Measurements from ENCODE around the gene SMIM44.
A peak's percentile ranks its signal among the peaks of the same experiment; 100 is the strongest.

Gene SMIM44

DNA sequence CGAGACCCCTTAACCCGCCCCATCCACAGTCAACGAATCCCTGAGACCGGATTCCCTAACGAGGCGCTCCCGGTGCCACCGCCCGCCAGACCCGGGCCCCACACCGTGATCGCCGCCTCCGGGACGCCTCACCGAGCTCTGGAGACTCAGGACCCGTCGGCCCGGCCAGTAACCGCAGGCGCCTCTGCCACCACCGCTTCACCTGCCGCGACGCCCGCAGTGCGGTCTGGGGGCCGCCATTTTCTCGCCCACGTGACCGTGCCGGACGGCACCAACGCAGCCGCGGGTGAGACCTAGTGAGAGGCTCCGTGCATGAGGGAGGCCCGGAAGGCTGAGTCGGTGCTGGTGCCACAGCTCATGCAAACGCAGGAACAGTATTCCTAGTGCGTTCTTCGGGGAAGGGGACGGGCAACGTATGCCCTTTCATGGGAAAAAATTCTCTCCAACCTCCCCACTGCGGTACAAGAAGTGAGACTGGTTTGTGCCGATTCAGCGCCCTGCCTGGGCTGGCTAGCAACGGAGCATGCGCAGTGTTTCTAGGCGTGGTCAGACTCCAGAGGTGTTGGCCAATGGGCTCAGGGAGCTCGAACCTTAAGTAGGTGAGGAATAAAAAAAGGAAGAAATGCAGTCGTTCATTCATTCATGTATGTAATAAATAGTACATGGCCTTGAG lies 17.3 kb upstream of the SMIM44 start, which contains the start of gene DOHH:
DOHH (minus strand) TSS at position 246 of the 673 bp plus-strand sequence. CDS start 3,860 bp downstream, outside the sequence.
- DNase-seq (ENCODE audit: low spot score), result peak; percentile 96

GRCh38 chr19:3499738-3500428 lies 16.6 kb upstream of the SMIM44 start:
- DNase-seq (ENCODE audit: low spot score), result no peak

DNA sequence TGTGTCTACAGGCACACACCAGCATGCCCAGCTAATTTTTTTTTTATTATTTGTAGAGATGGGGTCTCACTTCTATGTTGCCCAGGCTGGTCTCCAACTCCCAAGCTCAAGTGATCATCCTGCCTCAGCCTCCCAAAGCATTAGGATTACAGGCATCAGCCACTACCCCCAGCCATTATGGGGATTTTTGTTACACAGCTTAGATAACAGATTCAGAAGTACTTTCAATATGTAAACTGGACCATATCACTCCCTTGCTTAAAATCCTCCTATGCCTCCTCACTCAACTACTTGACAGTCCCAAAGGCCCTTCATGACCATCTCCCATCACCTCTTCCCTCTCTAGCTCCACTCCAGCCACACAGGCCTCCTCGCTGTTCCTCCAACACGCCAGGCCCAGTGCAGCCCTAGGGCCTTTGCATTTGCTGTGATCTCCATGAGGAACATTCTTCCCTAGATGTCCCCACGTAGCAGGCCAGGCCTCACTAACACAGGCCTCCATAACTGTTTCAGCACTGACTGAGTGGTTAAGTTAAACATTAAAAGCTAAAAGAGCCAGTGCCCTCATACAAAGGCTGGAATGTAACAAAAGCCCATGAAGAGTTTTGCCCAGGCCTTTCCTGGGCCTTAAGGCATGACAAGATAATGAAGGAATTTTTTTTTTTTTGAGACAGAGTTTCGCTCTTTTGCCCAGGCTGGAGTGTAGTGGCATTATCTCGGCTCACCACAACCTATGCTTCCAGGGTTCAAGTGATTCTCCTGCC lies 14.7 kb upstream of the SMIM44 start:
- DNase-seq (ENCODE audit: low spot score), result no peak

GRCh38 chr19:3496392-3497273 lies 13.4 kb upstream of the SMIM44 start:
- DNase-seq (ENCODE audit: low spot score), result no peak

GRCh38 chr19:3494559-3494958 lies 11.3 kb upstream of the SMIM44 start:
- DNase-seq (ENCODE audit: low spot score), result no peak

GRCh38 chr19:3494051-3494450 lies 10.8 kb upstream of the SMIM44 start:
- no peak for DNase-seq (ENCODE audit: low spot score)

GRCh38 chr19:3493651-3494050 lies 10.4 kb upstream of the SMIM44 start:
- no peak for DNase-seq (ENCODE audit: low spot score)

- no peak for DNase-seq (ENCODE audit: low spot score)
Observed at GRCh38 chr19:3492919-3493318, 9.7 kb upstream of the SMIM44 start.

GRCh38 chr19:3492131-3492839 lies 9.0 kb upstream of the SMIM44 start:
- no peak for DNase-seq (ENCODE audit: low spot score)

- DNase-seq (ENCODE audit: low spot score), result no peak
Observed at GRCh38 chr19:3491396-3492119, 8.3 kb upstream of the SMIM44 start.

- DNase-seq (ENCODE audit: low spot score), result no peak
Observed at GRCh38 chr19:3482507-3483225, 575 bp downstream of the SMIM44 start.

DNA sequence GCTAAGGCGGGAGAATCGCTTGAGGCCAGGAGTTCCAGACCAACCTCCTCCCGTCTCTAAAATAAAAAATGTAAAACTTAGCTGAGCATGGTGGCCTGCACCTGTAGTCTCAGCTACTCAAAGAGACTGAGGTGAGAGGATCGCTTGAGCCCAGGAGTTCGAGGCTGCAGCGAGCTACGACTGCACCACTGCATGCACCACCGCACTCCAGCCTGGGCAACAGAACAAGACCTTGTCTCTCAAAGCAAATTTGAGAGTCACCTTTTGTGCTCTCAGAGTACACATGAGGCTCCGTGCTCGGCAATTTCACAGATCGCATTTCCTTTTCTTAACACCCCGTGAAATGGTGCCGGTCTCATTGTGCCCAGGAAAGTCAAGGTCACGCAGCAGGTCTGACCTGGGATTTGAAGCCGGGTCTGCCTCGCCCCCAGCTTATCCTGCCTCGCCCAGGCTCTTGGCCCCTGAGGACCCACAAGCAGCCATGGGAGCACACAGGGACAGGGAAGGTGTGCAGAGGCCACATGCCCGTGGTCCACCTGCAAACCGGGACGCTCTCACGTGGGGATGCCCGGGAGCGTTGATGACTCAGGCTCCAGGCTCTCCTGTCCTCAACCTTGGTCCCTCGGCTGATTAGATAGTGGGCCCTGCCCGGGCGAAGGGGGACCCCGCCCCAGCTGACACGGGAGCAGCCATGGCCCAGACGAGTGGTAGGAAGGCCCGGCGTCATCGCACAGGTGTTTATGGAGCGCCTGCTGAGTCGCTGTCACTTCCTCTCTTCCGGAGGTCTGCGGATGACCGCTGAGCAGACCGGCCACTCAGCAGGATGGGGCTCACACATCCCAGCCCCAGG lies 1.8 kb downstream of the SMIM44 start:
- no peak for DNase-seq (ENCODE audit: low spot score)

- no peak for DNase-seq (ENCODE audit: low spot score)
Observed at GRCh38 chr19:3480383-3481091, 2.7 kb downstream of the SMIM44 start, which contains the start of gene SMIM24. Gene SMIM24 (minus strand): TSS chr19:3480525. CDS start chr19:3480463, 62 bp downstream.

DNA sequence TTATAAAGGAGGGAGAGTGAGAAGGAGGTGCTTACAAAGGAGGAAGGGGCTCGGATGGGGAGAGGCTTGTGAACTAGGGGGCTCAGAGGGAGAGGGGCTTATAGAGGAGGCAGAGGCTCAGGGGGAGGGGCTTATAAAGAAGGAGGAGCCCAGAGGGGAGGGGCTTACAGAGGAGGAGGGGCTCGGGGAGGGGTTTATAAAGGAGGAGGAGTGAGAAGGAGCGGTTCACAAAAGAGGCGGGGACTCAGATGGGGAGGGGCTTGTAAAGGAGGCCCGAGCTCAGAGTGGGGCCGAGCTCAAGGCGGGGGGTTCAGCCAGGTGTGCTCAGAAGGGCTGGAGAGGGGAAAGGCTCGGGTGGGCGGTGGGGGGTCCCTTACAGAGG lies 3.4 kb downstream of the SMIM44 start:
- no peak for DNase-seq (ENCODE audit: low spot score)

DNA sequence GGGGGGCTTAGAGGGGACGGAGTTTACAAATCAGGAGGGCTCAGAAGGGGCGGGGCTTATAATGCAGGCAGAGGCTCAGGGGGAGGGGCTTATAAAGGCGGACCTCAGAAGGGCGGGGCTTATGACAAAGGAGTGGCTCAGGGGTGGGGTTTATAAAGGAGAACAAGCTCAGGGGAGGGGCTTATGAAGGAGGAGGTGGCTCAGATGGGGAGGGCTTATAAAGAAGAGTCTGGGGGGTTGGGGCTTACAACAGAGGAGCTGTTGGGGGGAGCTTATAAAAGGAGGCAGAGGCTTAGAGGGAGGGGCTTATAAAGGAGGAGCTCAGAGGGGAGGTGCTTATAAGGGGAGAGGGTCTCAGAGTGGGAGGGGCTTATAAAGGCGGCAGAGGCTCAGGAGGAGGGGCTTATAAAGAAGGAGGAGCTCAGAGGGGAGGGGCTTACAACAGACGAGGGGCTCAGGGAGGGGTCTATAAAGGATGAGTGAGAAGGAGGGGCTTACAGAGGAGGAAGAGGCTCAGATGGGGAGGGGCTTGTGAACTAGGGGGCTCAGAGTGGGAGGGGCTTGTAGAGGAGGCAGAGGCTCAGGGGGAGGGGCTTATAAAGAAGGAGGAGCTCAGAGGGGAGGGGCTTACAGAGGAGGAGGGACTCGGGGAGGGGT lies 3.9 kb downstream of the SMIM44 start:
- no peak for DNase-seq (ENCODE audit: low spot score)

- no peak for DNase-seq (ENCODE audit: low spot score)
Observed at GRCh38 chr19:3478409-3479176, 4.6 kb downstream of the SMIM44 start.

- no peak for DNase-seq (ENCODE audit: low spot score)
Observed at GRCh38 chr19:3477951-3478350, 5.3 kb downstream of the SMIM44 start.

All from left forelimb (tissue), 1 donor.